NOMO-1 treated with dmso at 0.1 percent for 144 hours (cell line): Measurements from ENCODE around the gene CTDNEP1.

Source experiments
- DNase-seq: peaks from one replicate; lab custom pipeline; 2025; ENCODE audit not compliant: unreplicated experiment; lab: John Stamatoyannopoulos, UW

Gene CTDNEP1

DNA sequence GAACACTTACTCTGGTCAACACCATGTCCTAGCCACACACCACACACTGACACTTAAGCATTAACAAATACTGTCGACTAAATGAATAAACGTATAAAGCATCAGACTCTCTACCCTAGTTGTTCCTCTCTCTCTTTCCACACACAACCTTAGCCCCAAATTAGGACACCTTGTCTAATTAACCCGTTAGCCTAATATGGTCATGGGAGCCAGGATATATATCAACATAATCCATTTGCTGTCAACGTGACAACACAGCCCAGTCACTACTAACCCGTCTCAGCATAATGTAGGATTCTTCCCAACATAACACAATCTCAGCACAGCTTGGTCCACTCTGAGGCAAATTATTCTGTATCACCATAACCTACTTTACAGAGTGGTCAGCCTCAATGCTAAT, 19.4 kb downstream of the CTDNEP1 start:
- DNase-seq: no peak

GRCh38 chr17:7229504-7229903, 22.0 kb downstream of the CTDNEP1 start:
- DNase-seq: no peak

- DNase-seq: no peak
These were observed 22.6 kb downstream of the CTDNEP1 start for GRCh38 chr17:7228920-7229319.

DNA sequence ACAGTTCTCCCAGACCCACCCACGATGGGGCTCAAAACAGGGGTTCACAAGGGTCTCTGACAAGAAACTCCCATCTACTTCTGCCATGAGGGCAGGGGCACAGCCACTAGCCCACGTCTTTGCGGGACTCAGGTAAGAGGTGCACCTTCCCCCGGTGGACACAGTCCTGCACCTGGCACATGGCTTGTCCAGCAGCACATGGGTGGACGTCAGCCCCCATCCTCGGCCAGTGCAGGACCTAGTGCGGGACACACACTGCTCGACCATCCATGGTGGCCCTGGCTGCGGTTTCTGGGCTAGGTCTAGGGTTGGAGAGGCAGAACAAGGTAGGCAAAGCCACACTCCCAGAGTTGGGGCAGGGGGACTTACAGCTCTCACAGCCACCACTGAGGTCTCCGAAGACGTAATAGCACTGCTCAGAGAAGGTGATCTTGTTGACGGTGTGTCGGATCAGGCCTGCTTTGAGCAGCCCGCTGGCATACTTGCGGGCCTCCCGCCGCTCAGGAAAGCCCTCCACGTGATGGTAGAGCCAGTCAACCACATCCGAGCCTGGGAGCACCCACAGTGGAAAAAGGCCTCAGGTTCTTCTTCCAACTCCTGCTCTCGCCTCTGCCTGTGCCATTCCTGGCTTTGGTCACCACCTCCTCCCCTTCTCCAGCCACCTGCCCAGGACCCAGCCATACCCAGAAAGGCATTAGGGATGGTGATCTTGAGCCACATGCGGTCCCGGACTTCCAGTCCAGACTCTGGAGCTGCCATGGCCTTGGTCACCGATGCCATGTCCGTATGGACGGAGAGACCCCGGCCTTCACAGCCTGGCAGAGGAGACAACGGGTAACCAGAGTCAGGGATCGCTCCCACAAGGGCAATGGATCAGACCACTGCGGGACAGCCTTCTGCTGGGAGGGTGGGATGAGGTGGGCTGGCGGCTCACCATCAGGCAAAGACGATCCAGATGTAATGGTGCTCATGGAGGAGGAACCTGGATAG, 24.5 kb downstream of the CTDNEP1 start:
- DNase-seq: no peak

GRCh38 chr17:7225711-7226331, 25.7 kb downstream of the CTDNEP1 start:
- no peak for DNase-seq

DNA sequence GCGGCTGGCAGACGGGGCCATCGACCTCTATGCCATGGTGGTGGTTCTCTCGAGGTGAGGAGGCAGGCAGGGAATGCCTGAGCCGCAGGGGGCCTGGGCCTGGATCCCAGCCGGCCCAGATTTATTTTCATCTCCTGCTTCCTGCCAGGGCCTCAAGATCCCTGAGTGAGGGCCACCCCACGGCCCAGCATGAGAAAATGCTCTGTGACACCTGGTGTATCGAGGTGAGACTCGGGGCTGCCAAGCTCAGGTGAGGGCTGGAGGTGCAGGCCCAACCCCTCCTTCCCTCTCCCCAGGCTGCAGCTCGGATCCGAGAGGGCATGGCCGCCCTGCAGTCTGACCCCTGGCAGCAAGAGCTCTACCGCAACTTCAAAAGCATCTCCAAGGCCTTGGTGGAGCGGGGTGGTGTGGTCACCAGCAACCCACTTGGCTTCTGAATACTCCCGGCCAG, 26.8 kb downstream of the CTDNEP1 start:
- no peak for DNase-seq

DNA sequence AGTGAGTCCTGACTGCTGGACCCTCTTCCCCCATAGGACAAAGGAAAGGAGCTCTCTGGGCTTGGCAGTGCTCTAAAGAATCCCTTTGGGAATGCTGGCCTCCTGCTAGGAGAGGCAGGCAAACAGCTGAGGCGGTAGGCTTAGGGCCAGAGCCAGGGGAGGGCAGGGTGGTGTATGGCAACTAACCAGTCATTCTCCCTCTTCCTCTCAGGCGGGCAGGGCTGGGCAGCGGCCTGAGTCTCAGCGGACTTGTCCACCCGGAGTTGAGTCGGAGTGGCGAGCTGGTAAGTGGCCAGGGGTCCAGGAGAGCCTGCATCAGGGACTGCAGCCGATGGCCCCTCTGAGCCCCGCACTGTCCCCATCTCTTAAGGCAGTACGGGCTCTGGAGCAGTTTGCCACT, 27.4 kb downstream of the CTDNEP1 start:
- no peak for DNase-seq

- no peak for DNase-seq
These were observed 28.2 kb downstream of the CTDNEP1 start for GRCh38 chr17:7223375-7223774.

GRCh38 chr17:7222972-7223292, 28.6 kb downstream of the CTDNEP1 start:
- DNase-seq: no peak

DNA sequence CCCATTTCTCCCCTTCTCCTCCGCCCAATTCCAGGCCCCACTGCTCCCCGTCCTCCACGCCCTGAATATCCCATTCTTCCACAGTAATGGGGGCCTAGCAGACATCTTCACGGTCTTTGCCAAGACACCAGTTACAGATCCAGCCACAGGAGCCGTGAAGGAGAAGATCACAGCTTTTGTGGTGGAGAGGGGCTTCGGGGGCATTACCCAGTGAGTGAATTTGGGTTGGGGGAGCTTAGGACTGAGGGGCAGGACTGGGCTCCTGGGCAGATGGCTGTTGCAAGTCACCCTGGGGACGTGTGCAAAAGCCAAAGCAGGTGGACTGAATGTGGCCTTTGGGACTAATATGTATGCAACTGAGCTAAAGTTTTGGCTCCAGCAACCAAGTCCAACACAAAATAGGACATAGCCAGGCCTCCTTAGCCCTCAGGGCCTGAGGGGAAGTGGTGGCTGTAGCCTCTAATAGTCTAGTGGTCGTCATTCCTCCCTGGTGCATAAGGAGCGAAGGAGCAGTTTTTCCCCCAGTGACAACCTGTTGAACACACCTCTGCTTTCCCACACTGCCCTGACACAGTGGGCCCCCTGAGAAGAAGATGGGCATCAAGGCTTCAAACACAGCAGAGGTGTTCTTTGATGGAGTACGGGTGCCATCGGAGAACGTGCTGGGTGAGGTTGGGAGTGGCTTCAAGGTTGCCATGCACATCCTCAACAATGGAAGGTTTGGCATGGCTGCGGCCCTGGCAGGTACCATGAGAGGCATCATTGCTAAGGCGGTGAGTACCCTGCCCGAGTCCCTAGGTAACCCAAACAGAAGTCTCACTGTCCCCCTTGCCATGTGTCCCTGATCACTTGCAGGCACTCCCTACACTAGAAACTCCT, 29.2 kb downstream of the CTDNEP1 start:
- DNase-seq: no peak

DNA sequence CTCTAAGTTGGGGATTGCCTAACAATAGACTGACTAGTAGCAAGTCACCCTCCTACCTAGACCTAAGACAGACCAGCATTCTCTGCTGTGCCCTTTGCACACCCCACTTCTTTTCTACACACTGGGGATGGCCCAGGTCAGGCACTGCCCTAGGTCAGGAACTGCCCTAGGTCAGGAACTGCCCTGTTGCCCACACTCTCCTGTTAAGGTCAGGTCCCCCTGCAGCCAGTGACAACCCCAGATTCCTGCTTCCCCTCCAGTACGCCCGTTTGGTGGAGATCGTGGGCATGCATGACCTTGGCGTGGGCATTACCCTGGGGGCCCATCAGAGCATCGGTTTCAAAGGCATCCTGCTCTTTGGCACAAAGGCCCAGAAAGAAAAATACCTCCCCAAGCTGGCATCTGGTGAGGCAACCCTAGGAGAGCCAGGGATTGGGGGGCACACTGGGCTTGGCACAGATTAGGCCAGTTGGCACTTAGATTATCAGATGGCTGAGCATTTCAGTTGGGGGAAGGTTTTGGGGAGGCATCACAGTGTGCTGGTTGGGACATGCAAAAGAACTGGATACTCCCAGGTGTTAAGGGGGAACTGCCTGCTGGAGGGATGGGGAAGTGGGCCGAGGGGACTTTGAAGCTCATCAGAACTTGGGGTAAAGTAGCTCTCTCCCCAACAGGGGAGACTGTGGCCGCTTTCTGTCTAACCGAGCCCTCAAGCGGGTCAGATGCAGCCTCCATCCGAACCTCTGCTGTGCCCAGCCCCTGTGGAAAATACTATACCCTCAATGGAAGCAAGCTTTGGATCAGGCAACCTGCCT, 30.0 kb downstream of the CTDNEP1 start:
- DNase-seq: no peak

- peak; percentile 43 for DNase-seq
These were observed 30.8 kb downstream of the CTDNEP1 start for GRCh38 chr17:7220593-7221277.

DNA sequence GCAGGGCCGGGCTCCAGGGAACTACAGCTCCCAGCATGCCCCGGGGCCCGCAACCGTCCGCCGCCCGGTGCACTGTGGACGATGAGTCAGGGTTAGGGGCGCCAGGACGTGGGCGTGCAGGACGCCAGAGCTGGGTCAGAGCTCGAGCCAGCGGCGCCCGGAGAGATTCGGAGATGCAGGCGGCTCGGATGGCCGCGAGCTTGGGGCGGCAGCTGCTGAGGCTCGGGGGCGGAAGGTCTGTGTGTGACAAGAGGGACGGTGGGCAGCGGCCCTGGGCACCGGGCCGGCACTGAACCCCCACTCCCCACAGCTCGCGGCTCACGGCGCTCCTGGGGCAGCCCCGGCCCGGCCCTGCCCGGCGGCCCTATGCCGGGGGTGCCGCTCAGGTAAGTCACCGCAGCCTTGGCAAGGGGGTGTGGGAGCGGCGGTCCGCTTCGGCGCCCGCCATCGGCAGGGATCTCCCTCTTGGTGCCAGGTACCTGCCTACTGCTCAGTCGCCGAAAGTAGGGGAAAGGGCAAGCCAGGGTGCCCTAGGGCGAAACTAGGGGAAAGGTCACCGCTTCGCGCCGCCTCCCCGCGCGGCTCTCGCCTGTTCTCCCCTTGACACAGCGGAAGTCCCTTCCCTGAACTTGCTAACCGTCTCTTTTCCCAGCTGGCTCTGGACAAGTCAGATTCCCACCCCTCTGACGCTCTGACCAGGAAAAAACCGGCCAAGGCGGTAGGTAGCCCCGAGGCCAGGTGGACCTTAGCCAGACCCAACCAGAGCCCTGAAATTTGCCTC, 31.5 kb downstream of the CTDNEP1 start, which contains the start of the genes ACADVL and DLG4:
TSS of gene ACADVL (plus strand) at position 127 of the 781 bp plus-strand sequence. CDS start at position 174, 47 bp downstream.
TSS of gene DLG4 (minus strand) at position 25 of the 781 bp plus-strand sequence.
- DNase-seq: peak; percentile 61

DNA sequence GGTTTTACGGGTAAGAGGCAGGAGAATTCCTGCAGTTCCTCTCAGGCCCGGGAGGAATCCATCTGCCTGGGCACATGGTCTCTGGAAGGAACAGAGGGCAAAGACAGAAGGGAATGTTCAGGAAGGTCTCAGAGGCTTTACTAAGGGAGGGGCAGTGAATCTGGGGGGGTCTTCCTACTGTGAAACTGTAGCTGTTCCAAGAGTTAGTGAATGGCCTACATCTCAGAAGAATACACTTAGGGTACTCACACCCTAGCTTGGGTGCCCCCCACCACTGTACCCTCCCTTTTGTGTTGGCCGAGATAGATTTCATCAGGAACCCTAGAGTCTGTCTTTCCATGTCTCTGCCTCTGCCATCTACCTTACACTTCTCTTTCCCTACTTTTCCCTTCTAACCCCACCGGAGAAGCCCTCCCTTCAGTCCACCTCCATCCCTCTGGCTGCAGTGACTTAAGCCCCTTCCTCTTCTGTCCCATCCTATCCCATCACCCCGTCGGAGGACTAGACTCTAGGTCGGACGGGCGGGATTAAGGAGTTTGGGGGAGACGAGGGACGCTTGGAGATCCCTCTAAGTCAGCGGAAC, 32.2 kb downstream of the CTDNEP1 start:
- no peak for DNase-seq

DNA sequence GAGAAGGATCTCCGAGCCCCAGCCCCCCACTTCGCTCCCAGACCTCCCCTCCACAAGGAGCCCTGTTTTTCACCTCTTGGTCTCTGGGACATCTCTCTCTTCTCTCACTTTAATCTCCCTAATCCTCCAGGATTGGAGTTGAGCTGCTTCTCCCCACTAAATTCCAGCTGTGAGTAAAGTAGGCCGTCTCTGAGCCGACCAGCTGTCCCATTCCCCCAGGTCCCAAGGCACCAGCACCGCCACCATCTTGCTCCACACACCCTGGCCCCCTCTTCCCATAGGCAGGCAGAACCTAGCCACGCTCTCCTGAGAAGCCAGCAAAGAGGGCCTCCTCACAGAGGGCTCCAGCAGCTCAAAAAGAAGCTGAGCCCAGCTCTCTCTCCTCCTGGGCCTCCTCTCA, 32.8 kb downstream of the CTDNEP1 start:
- no peak for DNase-seq

DNA sequence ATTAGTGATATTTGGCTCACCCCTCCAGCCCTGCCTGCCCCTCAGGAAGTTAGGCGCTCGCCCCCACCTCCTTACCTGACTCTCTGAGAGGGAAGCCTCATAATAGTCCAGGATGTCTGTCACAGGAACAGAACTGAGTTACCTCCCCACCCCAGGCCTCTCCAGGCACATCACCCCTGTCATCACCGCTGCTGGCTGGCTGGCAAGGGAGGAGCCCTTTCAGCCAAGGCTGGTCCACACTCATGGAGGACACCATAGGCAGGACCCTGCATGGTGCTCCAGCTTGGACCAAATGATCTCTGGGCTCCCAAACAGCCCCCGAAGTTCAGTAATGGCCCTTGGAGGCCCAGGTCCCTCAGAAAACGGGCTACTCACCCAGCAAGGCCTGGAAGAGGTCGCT, 33.4 kb downstream of the CTDNEP1 start:
- no peak for DNase-seq

GRCh38 chr17:7217113-7217987, 34.2 kb downstream of the CTDNEP1 start:
- peak; percentile 64 for DNase-seq
